ENCODE results near the gene CDH23. TPM values are rescaled to one million over a fixed set of nuclear protein-coding genes. Genes with fewer than 3 reads are reported as not detected.

CDH23 gene
- total and polyA plus RNA-seq, 2 donors (not counting 1 experiment from before 2014, with no cell fraction given), result 0.37 to 0.89 TPM

DNA sequence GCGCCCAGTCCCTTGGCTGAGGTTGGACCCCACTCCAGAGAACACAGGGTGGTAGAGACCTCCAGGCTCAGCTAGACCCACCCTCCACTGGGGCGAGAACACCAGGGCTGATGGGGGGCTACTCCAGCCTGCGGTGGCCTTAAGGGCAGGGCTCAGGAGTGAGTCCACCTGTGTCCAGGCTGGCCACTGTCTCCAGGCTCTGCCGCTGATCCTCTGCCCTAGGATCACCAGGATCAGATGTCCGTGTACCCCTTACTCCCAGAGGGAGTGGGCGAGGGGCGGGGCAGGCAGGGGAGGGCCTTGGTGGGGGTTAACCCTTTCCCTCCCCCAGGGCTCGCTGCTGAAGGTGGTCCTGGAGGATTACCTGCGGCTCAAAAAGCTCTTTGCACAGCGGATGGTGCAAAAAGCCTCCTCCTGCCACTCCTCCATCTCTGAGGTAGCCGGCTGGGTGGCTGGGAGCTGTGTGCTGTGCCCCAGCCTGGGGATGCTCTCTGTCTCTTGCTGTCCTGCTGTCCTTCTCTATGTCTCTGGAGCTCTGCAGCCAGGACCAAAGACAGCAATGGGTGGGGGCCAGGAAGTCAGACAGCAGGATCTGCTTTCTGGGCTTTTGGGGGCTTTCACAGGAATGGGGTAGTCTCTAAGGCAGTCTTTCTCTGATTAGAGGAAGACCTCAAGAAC is 416.3 kb downstream of the CDH23 start:
- no peak overlapping the region for H3K4me3 ChIP-seq (ENCODE audit: control extremely low read depth in 1 of 5, extremely low read depth in 1 of 5, insufficient read depth in 1 of 5, low read depth in 2 of 5, low read length in 4 of 5)
- peak overlapping the region; percentile 53 for H3K27ac Mint-ChIP-seq
- H3K9me3 Mint-ChIP-seq (ENCODE audit: insufficient read depth), result no peaks in the 10 kb centered on the region
- CTCF ChIA-PET, result interaction anchor here (0.6 to 8.6 kb wide), 28 partner anchors 13 to 504 kb away, joined by 3 to 106 read pairs (median 6); partner anchors contain the start of genes PSAP, SLC29A3 and VSIR
- no peak for ATAC-seq (ENCODE audit: low read depth)
- H3K4me1 Mint-ChIP-seq, result peaks cover 6% of the 10 kb centered on the region
- no peaks in the 10 kb centered on the region for H3K9me3 ChIP-seq (ENCODE audit: control extremely low read depth in 1 of 3, control insufficient read depth in 2 of 3, insufficient read depth in 1 of 3, low read length in 2 of 3)
- no peaks in the 10 kb centered on the region for H3K27me3 ChIP-seq (replicated peaks in 1 of 4; ENCODE audit: control extremely low read depth in 1 of 4, control insufficient read depth in 3 of 4, insufficient read depth in 4 of 4, low read length in 3 of 4)
- POLR2A ChIA-PET, result interaction anchor here (2.4 kb wide), 1 partner anchor 83 kb away, joined by 7 read pairs; no protein-coding TSS in a partner anchor
- DNase-seq, result no peak
- H3K4me2 ChIP-seq (replicated peaks; ENCODE audit: low read depth, low read length, poor library complexity, severe bottlenecking), result no peak overlapping the region
- no peak overlapping the region for H3K27ac ChIP-seq (ENCODE audit: low read length in 2 of 2)
- intact Hi-C loops (cut with micrococcal nuclease), result loop anchor here (1.0 to 5.0 kb wide), 6 partner anchors 83 to 499 kb away; partner anchors contain the start of gene SLC29A3
- H3K79me2 ChIP-seq (ENCODE audit: control insufficient read depth, insufficient read depth, low read length), result no peaks in the 10 kb centered on the region
- peaks cover 3% of the 10 kb centered on the region for H3K27me3 Mint-ChIP-seq
- H4K20me1 ChIP-seq (ENCODE audit: control insufficient read depth, insufficient read depth, low read length, poor library complexity, severe bottlenecking), result no peaks in the 10 kb centered on the region
- no peak overlapping the region for H3K4me3 Mint-ChIP-seq
- peaks cover 5 to 11% of the 10 kb centered on the region in 2 donors for H3K4me1 ChIP-seq (ENCODE audit: control insufficient read depth in 2 of 2, insufficient read depth in 2 of 2, low read length in 2 of 2)
- H3K9ac ChIP-seq (ENCODE audit: low read length), result no peak overlapping the region
- TF ChIP-seq CTCF (IDR thresholded peaks at IDR 0.05) (no peak), EZH2 (IDR thresholded peaks at IDR 0.05; ENCODE audit: borderline replicate concordance, insufficient read depth, low read depth, low read length, poor library complexity, severe bottlenecking) (no peak)
- WGBS (ENCODE audit: insufficient coverage), result 87% methylated on average over 10 of the region's 11 CpGs
- H2AFZ ChIP-seq (ENCODE audit: insufficient read depth, low read depth, low read length, poor library complexity, severe bottlenecking), result no peak overlapping the region
- peaks cover 0 to 27% of the 10 kb centered on the region in 2 experiments for H3K36me3 ChIP-seq (replicated peaks in 1 of 2; ENCODE audit: control extremely low read depth in 1 of 2, control insufficient read depth in 1 of 2, extremely low read depth in 1 of 2, insufficient read depth in 2 of 2, low read length in 1 of 2)

DNA sequence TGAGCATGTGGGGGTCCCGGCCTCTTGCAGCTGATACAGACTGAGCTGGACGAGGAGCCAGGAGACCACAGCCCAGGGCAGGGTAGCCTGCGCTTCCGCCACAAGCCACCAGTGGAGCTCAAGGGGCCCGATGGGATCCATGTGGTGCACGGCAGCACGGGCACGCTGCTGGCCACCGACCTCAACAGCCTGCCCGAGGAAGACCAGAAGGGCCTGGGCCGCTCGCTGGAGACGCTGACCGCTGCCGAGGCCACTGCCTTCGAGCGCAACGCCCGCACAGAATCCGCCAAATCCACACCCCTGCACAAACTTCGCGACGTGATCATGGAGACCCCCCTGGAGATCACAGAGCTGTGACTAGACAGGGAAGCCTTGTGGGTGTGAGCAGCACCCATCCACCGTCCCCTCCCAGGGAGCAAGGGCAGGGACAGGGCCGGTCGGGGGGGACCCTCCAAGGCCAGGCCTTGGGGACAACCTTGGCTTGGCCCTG is 418.2 kb downstream of the CDH23 start:
- H3K27me3 ChIP-seq (replicated peaks in 1 of 4; ENCODE audit: control extremely low read depth in 1 of 4, control insufficient read depth in 3 of 4, insufficient read depth in 4 of 4, low read length in 3 of 4), result no peaks in the 10 kb centered on the region
- no peak overlapping the region for H3K4me3 ChIP-seq (ENCODE audit: control extremely low read depth in 1 of 5, extremely low read depth in 1 of 5, insufficient read depth in 1 of 5, low read depth in 2 of 5, low read length in 4 of 5)
- H3K4me2 ChIP-seq (replicated peaks; ENCODE audit: low read depth, low read length, poor library complexity, severe bottlenecking), result no peak overlapping the region
- no peaks in the 10 kb centered on the region for H4K20me1 ChIP-seq (ENCODE audit: control insufficient read depth, insufficient read depth, low read length, poor library complexity, severe bottlenecking)
- peaks cover 0 to 46% of the 10 kb centered on the region in 2 experiments for H3K36me3 ChIP-seq (replicated peaks in 1 of 2; ENCODE audit: control extremely low read depth in 1 of 2, control insufficient read depth in 1 of 2, extremely low read depth in 1 of 2, insufficient read depth in 2 of 2, low read length in 1 of 2)
- H3K27me3 Mint-ChIP-seq, result no peaks in the 10 kb centered on the region
- no peak overlapping the region for H3K27ac ChIP-seq (ENCODE audit: low read length in 2 of 2)
- H3K4me3 Mint-ChIP-seq, result no peak overlapping the region
- DNase-seq (no peak), ATAC-seq (ENCODE audit: low read depth) (no peak)
- H2AFZ ChIP-seq (ENCODE audit: insufficient read depth, low read depth, low read length, poor library complexity, severe bottlenecking), result no peak overlapping the region
- no peaks in the 10 kb centered on the region for H3K79me2 ChIP-seq (ENCODE audit: control insufficient read depth, insufficient read depth, low read length)
- intact Hi-C loops (cut with micrococcal nuclease), result loop anchor here (5.0 kb wide), 1 partner anchor 433 kb away; no protein-coding TSS in a partner anchor
- H3K27ac Mint-ChIP-seq, result no peak overlapping the region
- TF ChIP-seq CTCF (IDR thresholded peaks at IDR 0.05) (no peak), EZH2 (IDR thresholded peaks at IDR 0.05; ENCODE audit: borderline replicate concordance, insufficient read depth, low read depth, low read length, poor library complexity, severe bottlenecking) (no peak)
- no peak overlapping the region for H3K9ac ChIP-seq (ENCODE audit: low read length)
- POLR2A ChIA-PET, result no interaction called here
- H3K4me1 Mint-ChIP-seq, result peaks cover 6% of the 10 kb centered on the region
- 94% methylated on average over 24 of the region's 26 CpGs for WGBS (ENCODE audit: insufficient coverage)
- CTCF ChIA-PET, result interaction anchor here (1.0 to 8.6 kb wide), 4 partner anchors 19 to 106 kb away, joined by 3 to 106 read pairs (median 28); no protein-coding TSS in a partner anchor
- peaks cover 5 to 11% of the 10 kb centered on the region in 2 donors for H3K4me1 ChIP-seq (ENCODE audit: control insufficient read depth in 2 of 2, insufficient read depth in 2 of 2, low read length in 2 of 2)
- no peaks in the 10 kb centered on the region for H3K9me3 Mint-ChIP-seq (ENCODE audit: insufficient read depth)
- H3K9me3 ChIP-seq (ENCODE audit: control extremely low read depth in 1 of 3, control insufficient read depth in 2 of 3, insufficient read depth in 1 of 3, low read length in 2 of 3), result no peaks in the 10 kb centered on the region
